Urothelium cell line (cell line): ENCODE results near the gene TRAF7.
A peak's percentile ranks its signal among the peaks of the same experiment; 100 is the strongest.
"Not testable (repeated sequence)": the region's sequence is repeated elsewhere in the genome, so short reads cannot be mapped to it uniquely, and the experiment has no call there.

Experiments
- DNase-seq: peaks from one replicate; pipeline ENCODE4 v3.0.0; 2011; ENCODE audit warnings: low spot score, mixed read lengths
- FAIRE-seq: peaks from 2 replicates; lab custom pipeline; 2011; peaks lifted over from hg19 to GRCh38; lab: Jason Lieb, UNC

Gene TRAF7

DNA sequence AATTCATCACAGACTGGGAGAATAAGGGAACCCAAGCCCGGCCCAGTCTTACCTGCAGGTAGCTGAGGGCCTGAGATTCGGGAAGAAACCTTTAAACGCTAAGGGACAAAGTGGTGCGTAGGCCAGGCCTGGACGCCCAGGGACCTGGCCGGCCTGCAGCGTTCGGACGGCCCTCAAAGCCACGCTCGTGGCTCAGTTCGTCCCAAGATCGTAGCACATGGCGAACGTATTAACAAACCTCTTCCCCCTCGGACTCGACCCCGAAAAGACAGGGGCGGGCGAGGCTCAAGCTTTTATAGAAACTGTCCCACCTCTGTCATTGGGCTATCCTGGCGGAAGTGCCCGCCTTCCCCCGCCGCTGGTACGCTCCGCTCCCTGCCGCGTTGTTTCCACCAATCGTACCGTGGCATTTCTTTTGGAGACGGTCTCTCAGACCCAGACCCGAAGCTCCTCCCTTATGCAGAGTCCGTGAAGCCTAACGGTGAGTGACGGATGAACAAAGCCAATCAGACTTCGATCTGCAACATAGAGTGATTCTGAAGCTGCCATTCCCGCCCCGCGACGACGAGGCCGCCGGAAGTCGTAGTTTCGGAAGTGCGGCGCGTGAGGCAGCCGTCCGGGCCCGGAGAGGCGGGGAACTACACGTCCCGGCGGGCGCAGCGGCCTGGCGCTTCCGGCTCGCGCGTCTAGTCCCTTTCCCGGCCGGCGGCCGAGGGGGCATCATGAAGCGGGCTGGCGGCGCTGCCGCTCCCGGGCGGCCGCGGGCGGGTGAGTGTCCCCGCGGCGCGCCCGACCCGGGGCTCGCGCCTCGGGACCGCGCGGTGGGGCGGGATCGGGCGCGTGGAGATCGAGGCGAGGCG lies at the start of gene TRAF7:
Gene TRAF7, plus strand, starts transcription at position 692 of the 860 bp plus-strand sequence. CDS start 8,139 bp downstream, outside the sequence.
- FAIRE-seq, result peak; percentile 74
- peak; percentile 99 for DNase-seq

GRCh38 chr16:2106211-2106610 lies 49.4 kb upstream of the TRAF7 start:
- FAIRE-seq, DNase-seq: not testable (repeated sequence)

- DNase-seq, FAIRE-seq: not testable (repeated sequence)
Measured at GRCh38 chr16:2107121-2107790, 48.3 kb upstream of the TRAF7 start.

- not testable (repeated sequence) for FAIRE-seq, DNase-seq
Measured at GRCh38 chr16:2107791-2108125, 47.8 kb upstream of the TRAF7 start.

DNA sequence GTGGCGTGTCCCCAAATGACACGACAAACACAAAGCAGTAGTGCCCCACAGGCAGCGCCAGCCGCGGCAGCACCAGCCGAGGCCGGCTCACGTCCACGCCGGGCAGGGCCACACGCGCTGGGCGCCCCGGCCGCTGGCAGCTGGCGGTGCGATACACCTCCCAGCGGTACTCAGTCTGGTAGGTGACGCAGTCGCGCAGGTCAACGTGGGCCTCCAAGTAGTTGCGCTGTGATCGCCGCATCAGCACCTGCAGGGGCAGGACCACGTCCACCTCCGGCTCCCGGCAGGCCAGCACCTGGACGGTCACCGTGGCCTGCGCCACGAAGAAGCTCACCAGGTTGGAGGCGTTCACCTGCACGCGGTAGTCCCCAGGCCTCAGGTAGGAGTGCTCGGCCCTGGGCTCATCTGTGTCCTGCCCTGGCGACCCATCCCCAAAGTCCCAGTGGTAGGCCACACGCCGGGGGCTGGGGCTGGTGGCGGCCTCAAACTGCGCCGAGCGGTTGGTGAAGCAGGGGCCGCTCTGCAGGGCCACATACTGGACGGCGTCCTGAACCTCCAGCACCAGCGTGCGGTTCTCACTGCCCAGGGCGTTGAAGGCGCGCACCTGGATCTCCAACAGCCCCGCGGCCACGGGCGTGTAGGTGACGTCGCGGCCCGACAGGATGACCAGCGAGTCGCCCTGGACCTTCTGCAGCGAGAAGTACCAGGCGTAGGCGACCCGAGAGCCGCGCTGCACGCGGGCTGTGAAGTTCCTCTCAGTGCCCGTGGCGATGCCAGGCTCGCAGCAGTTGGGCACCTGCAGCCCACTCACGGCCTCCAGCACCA lies 46.9 kb upstream of the TRAF7 start:
- FAIRE-seq, result not testable (repeated sequence)

GRCh38 chr16:2109271-2109580 lies 46.4 kb upstream of the TRAF7 start:
- DNase-seq, FAIRE-seq: not testable (repeated sequence)

More for the DNA sequence above, 46.9 kb upstream of the TRAF7 start:
- DNase-seq, result not testable (repeated sequence)

DNA sequence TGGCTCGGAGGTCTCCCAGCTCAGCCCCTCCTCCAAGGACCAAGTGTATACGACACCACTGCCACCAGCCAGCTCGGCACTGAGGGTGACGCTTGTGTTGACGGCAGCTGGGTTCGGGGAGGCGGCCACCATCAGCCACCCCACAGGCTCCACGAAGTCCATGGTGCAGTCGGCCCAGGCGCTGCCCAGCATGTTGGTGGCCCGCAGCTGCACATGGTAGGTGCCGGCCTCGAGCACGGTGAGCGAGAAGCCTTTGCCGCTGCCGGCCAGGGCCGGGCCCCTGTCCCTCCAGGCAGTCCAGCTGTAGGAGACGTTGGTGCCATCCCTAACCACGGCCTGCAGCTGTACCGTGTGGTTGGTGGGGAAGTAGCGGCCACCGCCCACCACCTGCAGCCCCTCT lies 45.7 kb upstream of the TRAF7 start:
- not testable (repeated sequence) for FAIRE-seq, DNase-seq

- not testable (repeated sequence) for DNase-seq, FAIRE-seq
Measured at GRCh38 chr16:2110332-2111008, 45.1 kb upstream of the TRAF7 start.

GRCh38 chr16:2111009-2111353 lies 44.6 kb upstream of the TRAF7 start:
- FAIRE-seq, DNase-seq: not testable (repeated sequence)

GRCh38 chr16:2111412-2112335 lies 43.9 kb upstream of the TRAF7 start:
- not testable (repeated sequence) for DNase-seq, FAIRE-seq

GRCh38 chr16:2112539-2113106 lies 43.0 kb upstream of the TRAF7 start:
- not testable (repeated sequence) for FAIRE-seq, DNase-seq

DNA sequence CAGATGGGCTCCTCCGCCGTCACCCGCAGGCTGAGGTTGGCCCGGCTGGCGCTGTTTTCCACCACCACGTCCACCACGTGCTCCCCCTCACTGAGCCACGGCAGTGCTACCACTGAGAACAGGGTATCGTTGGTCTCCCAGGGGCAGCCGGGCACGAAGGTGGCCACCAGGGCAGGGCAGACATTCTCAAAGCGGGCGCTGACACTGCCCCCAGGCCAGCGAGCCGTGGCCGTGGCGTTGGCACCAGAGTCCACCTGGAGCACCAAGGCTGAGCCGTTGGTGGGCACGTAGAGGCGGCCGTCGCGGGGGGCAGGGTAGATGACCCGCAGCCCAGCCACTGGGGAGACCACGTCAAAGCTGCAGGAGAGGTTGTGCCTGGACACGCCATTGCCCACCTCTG lies 41.4 kb upstream of the TRAF7 start:
- DNase-seq, FAIRE-seq: not testable (repeated sequence)

DNA sequence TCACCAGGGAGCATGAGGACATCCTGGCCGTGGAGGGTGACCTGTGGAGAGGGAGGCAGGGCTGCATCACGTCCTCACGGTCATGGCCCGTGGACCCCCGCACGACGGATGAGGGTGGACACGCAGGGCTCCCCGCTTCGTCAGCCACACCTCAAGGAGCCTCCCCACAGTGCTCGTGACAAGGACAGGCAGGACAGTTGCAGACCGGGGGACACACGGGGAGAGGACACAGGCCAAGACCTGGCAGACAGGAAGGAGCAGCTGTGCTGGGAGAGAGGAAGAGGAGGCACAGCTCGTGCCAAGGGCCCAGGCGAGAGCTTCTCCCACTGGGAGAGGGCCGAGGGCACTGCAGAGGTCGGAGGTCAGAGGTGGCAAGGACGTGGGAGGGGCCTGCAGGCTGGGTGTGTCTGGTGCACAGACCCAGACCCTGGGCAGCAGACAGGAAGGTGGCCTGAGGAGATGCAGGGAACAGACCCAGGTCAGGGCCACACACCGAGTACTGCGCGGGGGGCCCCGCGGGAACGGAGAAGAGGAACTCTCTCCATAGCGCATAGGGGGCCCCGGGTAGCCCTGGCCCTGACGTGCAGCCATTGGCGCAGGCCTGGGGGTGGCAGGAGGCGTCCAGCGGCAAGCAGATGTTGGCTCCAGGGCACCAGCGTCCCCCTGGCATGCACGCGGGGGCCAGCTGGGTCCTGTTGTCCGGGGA lies 40.5 kb upstream of the TRAF7 start:
- FAIRE-seq, DNase-seq: not testable (repeated sequence)

GRCh38 chr16:2115591-2115973 lies 40.0 kb upstream of the TRAF7 start:
- no peak for FAIRE-seq

DNA sequence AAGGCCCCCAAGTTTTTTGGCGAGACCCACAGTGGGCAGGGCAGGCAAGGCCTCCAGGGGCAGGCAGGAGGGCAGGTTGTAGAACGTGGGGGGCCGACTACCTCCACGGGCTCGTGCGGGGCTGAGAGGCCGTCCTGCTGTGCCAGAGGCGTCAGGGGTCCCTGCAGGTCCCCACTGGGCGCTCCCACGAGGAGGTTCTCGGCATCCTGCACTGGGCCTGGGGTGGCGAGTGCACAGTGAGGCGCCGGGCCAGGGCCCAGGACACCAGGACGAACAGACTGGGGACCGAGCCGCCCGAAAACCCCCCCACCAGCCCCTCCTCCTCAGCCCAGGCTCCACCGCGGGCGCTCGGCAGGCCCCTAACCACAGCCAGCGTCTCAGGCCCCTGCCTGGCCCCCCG lies 39.2 kb upstream of the TRAF7 start:
- not testable (repeated sequence) for DNase-seq, FAIRE-seq

More at GRCh38 chr16:2115591-2115973, 40.0 kb upstream of the TRAF7 start:
- no peak for DNase-seq

- FAIRE-seq, DNase-seq: not testable (repeated sequence)
Measured at GRCh38 chr16:2117341-2117740, 38.2 kb upstream of the TRAF7 start.

GRCh38 chr16:2117960-2118722 lies 37.4 kb upstream of the TRAF7 start:
- not testable (repeated sequence) for FAIRE-seq, DNase-seq

- not testable (repeated sequence) for FAIRE-seq, DNase-seq
Measured at GRCh38 chr16:2121325-2121724, 34.3 kb upstream of the TRAF7 start.
